GM12801 (cell line): ENCODE data around the gene LDB3.

Experiments
- TF ChIP-seq, protein P1 (sequence below): IDR thresholded peaks from one replicate; pipeline ENCODE4 v1.5.1; 2011; ENCODE audit warnings: control low read depth; ENCODE audit not compliant: insufficient read length; ENCODE audit errors: extremely low read depth

Gene LDB3

DNA sequence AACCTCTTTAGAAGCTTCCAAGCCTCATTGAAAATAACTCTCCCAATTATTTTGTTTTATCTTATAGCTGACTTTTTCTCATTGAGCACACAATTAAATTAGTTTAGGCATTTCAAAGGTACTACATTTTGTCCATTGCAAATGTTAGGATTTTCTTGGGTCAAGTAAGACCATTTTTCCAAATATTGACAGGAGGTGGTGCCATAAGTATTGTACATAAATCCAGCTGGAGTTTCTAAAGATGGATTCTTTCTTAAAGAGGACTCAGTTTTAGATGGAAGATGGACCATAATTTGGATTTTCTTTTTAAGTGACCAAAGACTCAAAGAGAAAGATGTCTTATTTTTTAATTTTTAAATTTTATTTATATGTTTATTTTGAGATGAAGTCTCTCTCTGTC, 26.3 kb upstream of the LDB3 start:
- TF ChIP-seq, protein P1, sequence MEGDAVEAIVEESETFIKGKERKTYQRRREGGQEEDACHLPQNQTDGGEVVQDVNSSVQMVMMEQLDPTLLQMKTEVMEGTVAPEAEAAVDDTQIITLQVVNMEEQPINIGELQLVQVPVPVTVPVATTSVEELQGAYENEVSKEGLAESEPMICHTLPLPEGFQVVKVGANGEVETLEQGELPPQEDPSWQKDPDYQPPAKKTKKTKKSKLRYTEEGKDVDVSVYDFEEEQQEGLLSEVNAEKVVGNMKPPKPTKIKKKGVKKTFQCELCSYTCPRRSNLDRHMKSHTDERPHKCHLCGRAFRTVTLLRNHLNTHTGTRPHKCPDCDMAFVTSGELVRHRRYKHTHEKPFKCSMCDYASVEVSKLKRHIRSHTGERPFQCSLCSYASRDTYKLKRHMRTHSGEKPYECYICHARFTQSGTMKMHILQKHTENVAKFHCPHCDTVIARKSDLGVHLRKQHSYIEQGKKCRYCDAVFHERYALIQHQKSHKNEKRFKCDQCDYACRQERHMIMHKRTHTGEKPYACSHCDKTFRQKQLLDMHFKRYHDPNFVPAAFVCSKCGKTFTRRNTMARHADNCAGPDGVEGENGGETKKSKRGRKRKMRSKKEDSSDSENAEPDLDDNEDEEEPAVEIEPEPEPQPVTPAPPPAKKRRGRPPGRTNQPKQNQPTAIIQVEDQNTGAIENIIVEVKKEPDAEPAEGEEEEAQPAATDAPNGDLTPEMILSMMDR, result no peak

DNA sequence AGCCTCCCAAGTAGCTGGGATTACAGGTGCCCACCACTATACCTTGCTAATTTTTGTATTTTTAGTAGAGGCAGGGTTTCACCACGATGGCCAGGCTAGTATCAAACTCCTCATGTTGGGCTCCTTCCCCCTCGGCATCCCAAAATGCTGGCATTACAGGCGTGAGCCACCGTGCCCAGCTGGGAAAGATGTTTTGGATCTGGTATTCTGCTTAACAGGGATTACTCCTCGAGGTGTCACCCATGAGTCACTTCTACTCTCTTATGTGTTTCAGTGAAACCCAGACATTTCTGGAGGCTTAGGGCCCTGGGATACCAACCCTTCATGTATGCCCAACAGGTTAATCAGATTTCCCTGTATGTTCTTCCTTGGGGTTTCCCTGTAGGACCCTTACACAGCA, 25.8 kb upstream of the LDB3 start:
- TF ChIP-seq, protein P1, result no peak

DNA sequence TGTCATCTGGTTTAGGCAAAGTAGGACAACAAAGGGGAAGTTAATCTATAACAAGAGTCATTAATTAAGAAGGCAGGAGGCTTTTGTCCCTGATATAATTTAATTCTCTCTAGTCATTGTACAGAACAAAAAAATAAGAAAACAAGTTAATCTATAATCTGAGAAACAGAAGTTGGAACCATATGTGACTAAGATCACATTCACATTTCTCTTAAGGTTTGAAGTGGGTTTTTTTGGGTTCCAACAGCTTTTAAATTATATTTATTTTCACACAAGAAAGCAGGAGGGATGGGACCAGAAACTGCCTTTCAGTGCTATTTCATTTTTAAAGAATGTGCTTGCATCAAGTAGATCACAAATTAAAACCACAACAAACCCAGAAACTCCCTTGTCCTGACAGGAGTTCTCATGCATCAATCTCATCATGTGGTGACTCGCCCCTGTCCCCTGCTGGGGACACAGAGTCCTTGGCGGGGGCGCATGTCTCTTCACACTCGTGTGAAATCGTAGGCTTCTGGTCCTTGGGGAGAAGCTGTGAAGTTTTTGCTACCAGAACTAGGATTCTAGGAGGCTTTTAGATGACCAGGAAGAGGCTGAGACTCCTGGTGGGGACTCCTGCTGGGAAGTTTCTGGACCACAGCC, 24.0 kb upstream of the LDB3 start:
- TF ChIP-seq, protein P1, result no peak

DNA sequence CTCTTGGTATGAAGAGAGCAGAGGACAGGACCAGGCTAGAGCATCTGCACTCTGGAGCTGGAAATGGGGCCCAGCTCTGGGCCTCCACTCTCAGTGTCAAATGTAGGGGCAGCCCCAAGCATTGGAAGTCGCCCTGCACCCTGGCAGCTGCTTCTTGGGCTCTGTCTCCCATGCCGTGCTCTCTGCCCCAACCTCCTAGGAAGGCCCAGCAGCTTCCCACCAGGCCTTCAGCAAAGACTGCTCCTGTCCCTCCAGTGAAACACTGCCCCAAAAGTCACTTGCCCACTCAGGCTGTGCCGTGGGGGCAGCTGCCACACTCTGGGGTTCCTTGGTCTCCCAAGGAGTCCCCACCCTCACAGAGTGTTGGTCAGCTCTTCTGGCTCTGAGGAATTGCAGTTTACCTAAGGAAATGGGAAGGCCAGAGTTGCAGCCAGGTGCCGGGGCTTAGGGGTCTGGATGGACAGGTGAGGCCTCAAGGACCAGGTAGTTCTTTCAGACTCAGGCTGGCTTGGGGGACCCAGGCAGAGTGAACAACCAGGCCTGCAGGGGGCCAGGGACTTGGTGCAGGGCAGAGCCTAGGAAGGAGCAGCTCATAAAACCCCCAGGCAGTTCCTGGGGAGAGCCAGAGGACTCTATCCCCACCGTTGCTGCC, 23.4 kb upstream of the LDB3 start:
- TF ChIP-seq, protein P1, result no peak

DNA sequence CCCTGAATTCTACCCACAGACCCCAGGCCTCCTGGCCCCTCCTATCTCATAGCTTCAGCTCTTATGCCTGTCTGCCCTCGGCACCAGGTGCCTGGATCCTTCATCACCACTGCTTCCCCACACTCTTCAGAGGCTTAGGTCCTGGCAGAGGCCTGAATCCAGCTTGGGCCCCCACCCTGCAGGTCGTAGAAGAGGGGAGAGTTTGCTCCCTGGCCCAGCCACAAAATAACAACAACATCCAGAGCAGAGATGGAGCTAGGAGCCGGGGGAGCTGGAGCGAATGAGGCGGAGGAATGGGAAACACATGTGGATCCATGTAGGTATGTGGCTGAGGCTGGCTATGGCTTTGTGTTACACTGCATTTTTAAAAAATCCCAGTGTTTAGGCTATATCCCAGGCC, 21.8 kb upstream of the LDB3 start:
- TF ChIP-seq, protein P1, result no peak

DNA sequence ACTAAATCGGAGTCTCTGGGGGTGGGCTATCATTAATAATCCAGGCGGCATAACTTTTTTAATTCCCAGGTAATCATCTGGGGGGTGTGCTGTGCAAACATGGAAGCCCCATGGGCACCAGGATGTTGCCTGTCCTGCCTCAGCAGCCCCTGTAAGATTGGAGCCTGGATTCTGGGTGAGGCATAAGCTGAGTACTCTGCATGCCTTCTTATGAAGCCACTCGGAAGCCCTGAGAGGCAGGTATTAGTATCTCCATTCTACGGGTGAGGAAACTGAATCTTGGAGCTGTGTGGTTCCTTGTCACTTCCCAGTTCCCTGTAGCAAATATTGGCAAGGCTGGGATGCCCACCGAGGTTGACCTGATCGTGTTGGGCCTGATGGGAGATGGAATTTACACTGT, 21.4 kb upstream of the LDB3 start:
- TF ChIP-seq, protein P1, result no peak

DNA sequence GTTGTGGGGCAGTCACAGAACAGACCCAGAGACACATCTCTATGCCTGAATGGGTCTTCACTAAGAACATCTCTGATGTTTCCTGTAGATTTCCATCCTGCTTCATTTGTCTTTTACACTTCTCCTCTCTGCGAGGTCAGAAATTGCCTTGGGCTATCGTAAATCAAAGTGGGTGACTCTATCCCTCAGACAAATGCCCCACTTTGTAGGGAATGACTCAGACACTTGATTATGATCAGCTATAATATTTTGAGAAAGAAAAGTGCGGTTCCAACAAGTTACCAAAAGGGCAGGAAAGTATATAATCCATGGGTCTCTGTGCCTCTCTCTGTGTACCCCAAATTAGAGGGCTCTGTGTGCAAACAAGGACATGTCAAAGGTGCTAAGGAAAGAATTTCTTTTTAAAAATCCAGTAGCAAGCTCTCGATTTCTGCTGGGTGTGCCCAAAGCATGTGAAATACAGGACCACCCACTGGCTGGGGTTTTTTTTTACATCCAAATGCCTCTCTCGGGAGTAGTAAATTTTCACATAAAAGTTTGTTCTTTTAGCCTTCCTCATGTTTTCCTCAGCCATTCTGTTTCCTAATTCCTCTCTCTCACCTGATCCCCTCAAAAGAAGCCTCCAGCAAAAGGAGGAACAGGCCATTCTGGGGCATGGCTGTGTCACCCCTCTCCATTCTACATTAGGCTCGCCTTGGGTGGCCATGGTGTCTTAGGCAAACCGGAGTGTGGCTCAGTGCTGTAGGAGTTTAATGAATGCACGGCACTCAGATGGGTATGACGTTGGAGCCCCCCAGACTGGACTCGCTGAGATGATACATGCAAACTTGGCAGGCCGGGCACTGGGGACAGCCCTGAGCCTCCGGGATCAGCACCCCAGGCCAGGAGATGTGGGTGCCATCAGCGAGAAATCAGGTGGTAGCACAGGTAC, 20.3 kb upstream of the LDB3 start:
- TF ChIP-seq, protein P1, result no peak
